ENCODE data around the gene SMCP.

The SMCP gene

GRCh38 chr1:152912471-152912870 lies 34.3 kb downstream of the SMCP start:
- DNase-seq (ENCODE audit: low read depth): no peak
- TF ChIP-seq, protein P1, sequence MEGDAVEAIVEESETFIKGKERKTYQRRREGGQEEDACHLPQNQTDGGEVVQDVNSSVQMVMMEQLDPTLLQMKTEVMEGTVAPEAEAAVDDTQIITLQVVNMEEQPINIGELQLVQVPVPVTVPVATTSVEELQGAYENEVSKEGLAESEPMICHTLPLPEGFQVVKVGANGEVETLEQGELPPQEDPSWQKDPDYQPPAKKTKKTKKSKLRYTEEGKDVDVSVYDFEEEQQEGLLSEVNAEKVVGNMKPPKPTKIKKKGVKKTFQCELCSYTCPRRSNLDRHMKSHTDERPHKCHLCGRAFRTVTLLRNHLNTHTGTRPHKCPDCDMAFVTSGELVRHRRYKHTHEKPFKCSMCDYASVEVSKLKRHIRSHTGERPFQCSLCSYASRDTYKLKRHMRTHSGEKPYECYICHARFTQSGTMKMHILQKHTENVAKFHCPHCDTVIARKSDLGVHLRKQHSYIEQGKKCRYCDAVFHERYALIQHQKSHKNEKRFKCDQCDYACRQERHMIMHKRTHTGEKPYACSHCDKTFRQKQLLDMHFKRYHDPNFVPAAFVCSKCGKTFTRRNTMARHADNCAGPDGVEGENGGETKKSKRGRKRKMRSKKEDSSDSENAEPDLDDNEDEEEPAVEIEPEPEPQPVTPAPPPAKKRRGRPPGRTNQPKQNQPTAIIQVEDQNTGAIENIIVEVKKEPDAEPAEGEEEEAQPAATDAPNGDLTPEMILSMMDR (IDR thresholded peaks at IDR 0.05; ENCODE audit: insufficient read depth, low read depth, low read length, missing control alignments): no peak

DNA sequence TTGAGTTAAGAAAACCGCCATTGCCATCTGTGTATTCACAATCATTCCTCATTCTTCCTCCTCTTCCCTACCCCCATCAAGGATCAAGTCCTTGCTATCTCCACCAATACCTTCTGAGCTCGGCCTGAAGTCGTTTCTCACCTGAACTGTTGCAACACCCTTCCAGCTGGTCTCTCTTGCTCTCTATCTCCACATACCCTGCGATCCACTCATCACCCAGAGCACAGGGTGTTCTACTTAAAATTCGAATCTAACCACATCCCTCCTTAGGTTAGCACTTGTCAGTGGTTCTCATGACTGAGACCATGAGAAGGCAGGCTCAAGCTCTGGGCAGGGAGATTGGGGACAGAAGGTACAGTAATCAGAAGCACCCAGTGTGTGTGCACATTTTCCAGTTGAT lies 34.8 kb downstream of the SMCP start:
- DNase-seq (ENCODE audit: low read depth): peak; percentile 59

More at GRCh38 chr1:152912471-152912870, 34.3 kb downstream of the SMCP start:
- no peak overlapping the region for H3K4me3 ChIP-seq (ENCODE audit: low read length)

DNA sequence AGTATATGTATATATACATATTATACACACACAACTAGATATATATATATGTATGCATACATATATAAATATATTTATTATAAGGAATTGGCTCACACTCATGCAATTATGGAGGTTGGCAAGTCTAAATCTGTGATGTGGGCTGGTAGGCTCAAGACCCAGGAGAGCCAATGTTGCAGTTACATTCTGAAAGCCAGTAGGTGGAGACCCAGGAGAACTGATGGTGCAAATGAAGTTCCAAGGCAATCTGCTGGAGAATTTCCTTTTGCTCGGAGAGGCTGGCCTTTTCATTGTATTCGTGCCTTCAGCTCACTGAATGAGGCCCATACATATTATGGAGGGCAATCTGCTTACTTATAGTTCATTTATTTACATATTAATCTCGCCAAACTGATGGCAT lies 39.7 kb downstream of the SMCP start:
- H3K4me3 ChIP-seq (ENCODE audit: low read length): no peak overlapping the region
- DNase-seq (ENCODE audit: low read depth): peak; percentile 80
- TF ChIP-seq, protein P1 (IDR thresholded peaks at IDR 0.05; ENCODE audit: insufficient read depth, low read depth, low read length, missing control alignments): peak; percentile 89

More for the DNA sequence above, 34.8 kb downstream of the SMCP start:
- TF ChIP-seq, protein P1 (IDR thresholded peaks at IDR 0.05; ENCODE audit: insufficient read depth, low read depth, low read length, missing control alignments): no peak
- no peak overlapping the region for H3K4me3 ChIP-seq (ENCODE audit: low read length)

- TF ChIP-seq, protein P1 (IDR thresholded peaks at IDR 0.05; ENCODE audit: insufficient read depth, low read depth, low read length, missing control alignments): no peak
- no peak overlapping the region for H3K4me3 ChIP-seq (ENCODE audit: low read length)
- DNase-seq (ENCODE audit: low read depth): no peak
Observed at GRCh38 chr1:152919071-152919470, 40.9 kb downstream of the SMCP start.

- TF ChIP-seq, protein P1 (IDR thresholded peaks at IDR 0.05; ENCODE audit: insufficient read depth, low read depth, low read length, missing control alignments): no peak
- H3K4me3 ChIP-seq (ENCODE audit: low read length): no peak overlapping the region
Observed at GRCh38 chr1:152924191-152924590, 46.1 kb downstream of the SMCP start.

GRCh38 chr1:152926091-152926490 lies 48.0 kb downstream of the SMCP start:
- peak; percentile 79 for DNase-seq (ENCODE audit: low read depth)
- TF ChIP-seq, protein P1 (IDR thresholded peaks at IDR 0.05; ENCODE audit: insufficient read depth, low read depth, low read length, missing control alignments): peak; percentile 78
- no peak overlapping the region for H3K4me3 ChIP-seq (ENCODE audit: low read length)

More at GRCh38 chr1:152924191-152924590, 46.1 kb downstream of the SMCP start:
- peak; percentile 70 for DNase-seq (ENCODE audit: low read depth)

- peak; percentile 82 for DNase-seq (ENCODE audit: low read depth)
- TF ChIP-seq, protein P1 (IDR thresholded peaks at IDR 0.05; ENCODE audit: insufficient read depth, low read depth, low read length, missing control alignments): no peak
- H3K4me3 ChIP-seq (ENCODE audit: low read length): no peak overlapping the region
Observed at GRCh38 chr1:152928671-152929070, 50.5 kb downstream of the SMCP start.
